DND-41 (cell line): Measurements from ENCODE around the gene A3GALT2.

Source experiments
- CTCF ChIP-seq: IDR thresholded peaks from 2 replicates; pipeline ENCODE4 v1.5.1; 2012; ENCODE audit warnings: borderline replicate concordance, low read length, moderate library complexity, mild to moderate bottlenecking; ENCODE audit not compliant: poor library complexity, severe bottlenecking; ENCODE audit errors: extremely low read depth
- EZH2 ChIP-seq: IDR thresholded peaks from 3 replicates; pipeline ENCODE4 v1.6.1; 2012; ENCODE audit warnings: borderline replicate concordance, low read depth, mild to moderate bottlenecking, moderate library complexity, low read length, inconsistent platforms; ENCODE audit not compliant: severe bottlenecking

- no peak for TF ChIP-seq CTCF
- TF ChIP-seq EZH2: no peak
Observed at GRCh38 chr1:33331444-33332356, 10.8 kb upstream of the A3GALT2 start.
